ENCODE measurements around the gene LPCAT2. TPM values are rescaled to one million over a fixed set of nuclear protein-coding genes. Genes with fewer than 3 reads are reported as not detected.

LPCAT2 gene, protein sequence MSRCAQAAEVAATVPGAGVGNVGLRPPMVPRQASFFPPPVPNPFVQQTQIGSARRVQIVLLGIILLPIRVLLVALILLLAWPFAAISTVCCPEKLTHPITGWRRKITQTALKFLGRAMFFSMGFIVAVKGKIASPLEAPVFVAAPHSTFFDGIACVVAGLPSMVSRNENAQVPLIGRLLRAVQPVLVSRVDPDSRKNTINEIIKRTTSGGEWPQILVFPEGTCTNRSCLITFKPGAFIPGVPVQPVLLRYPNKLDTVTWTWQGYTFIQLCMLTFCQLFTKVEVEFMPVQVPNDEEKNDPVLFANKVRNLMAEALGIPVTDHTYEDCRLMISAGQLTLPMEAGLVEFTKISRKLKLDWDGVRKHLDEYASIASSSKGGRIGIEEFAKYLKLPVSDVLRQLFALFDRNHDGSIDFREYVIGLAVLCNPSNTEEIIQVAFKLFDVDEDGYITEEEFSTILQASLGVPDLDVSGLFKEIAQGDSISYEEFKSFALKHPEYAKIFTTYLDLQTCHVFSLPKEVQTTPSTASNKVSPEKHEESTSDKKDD
- 4.6 to 5.6 TPM (median 4.7 TPM) in 5 replicates for total RNA-seq (2022; extraction: Qiagen RNA extraction)

DNA sequence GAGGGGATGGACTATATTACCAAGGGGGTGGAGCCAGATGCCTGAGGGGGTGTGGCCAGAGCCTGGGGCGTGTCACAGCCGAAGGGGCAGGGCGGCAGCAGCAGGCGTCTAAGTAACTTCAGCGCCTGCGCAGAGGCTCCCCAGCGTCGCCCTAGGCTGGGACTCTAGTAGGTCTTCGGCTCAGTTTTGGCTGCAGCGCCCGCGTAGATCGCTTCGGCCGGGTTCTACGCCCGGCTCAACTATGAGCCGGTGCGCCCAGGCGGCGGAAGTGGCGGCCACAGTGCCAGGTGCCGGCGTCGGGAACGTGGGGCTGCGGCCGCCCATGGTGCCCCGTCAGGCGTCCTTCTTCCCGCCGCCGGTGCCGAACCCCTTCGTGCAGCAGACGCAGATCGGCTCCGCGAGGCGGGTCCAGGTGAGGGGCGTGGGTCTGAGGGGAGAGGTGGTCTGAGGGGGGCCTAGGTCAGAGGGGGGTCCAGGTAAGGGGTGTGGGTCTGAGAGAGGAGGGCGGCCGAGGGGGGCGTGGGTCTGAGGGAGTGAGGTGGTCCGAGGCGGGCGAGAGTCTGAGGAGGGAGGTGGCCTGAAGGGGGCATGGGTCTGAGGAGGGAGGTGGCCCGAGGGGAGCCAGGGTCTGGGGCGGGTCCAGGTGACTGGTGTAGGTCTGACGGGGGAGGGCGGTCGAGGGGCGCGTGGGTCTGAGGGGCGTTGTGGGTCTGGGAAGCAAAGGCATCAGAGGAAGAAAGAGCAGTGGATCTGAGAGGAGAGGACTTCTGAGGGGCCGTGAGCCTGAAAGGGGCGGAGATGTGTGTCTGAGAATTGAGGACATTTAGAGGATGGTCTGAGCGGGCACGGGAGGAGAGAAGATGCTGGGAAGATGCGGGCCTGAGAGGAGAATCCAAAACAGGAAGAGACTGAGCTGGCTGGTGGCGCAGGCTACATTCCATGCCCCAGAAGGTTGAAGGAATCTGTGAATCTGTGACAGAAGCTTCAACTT is at the start of gene LPCAT2:
Gene LPCAT2, plus strand, starts transcription at position 132 of the 991 bp plus-strand sequence. Its CDS starts 110 bp downstream, at position 242.

DNA sequence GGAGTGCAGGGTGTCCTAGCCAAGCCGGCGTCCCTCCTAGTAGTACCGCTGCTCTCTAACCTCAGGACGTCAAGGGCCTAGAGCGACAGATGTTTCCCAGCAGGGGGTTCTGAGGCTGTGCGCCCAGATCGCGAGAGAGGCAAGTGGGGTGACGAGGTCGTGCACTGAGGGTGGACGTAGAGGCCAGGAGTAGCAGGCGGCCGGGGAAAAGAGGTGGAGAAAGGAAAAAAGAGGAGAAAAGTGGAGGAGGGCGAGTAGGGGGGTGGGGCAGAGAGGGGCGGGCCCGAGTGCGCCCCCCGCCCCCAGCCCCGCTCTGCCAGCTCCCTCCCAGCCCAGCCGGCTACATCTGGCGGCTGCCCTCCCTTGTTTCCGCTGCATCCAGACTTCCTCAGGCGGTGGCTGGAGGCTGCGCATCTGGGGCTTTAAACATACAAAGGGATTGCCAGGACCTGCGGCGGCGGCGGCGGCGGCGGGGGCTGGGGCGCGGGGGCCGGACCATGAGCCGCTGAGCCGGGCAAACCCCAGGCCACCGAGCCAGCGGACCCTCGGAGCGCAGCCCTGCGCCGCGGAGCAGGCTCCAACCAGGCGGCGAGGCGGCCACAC is 29.9 kb upstream of the LPCAT2 start, which contains the start of gene MMP2:
Gene MMP2, plus strand, starts transcription at position 372 of the 603 bp plus-strand sequence. CDS start 282 bp downstream, outside the sequence.

DNA sequence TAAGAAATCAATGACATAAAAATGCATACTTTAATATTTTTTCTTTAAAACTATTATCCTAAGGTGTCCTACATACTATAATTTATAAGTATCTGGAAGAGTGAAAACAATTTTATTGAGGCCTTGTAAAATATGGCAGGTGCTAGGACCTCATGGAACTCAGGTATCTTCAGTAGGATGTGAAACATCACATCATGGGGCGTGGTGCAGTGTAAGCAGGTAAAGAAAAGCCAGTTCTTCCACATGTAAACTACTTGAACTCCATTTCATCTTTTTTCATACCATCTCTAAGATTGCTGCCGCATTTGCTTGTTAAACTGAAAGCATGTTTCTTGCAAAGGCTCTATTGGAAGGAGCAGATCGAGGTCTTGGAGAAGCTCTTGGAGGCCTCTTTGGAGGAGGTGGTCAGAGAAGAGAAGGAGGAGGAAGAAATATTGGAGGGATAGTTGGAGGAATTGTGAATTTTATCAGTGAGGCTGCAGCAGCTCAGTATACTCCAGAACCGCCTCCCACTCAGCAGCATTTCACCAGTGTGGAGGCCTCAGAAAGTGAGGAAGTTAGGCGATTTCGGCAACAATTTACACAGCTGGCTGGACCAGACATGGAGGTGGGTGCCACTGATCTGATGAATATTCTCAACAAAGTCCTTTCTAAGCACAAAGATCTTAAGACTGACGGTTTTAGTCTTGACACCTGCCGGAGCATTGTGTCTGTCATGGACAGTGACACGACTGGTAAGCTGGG is 57.7 kb downstream of the LPCAT2 start, which contains the start of gene CAPNS2:
Gene CAPNS2, plus strand, starts transcription at position 253 of the 744 bp plus-strand sequence. Its CDS starts 73 bp downstream, at position 326.

Other genes starting within 250 kb of the LPCAT2 start
- not detected in 5 replicates for gene IRX6, start 184.9 kb upstream of the LPCAT2 start, total RNA-seq (2022; extraction: Qiagen RNA extraction)
- gene MMP2, start 29.9 kb upstream of the LPCAT2 start, total RNA-seq (2022; extraction: Qiagen RNA extraction): 8.1 to 11.7 TPM (median 10.7 TPM) in 5 replicates
- gene CAPNS2, start 57.6 kb downstream of the LPCAT2 start, total RNA-seq (2022; extraction: Qiagen RNA extraction): 0.08 TPM in 1 of 5 replicates, not detected in the others
- gene SLC6A2, start 146.9 kb downstream of the LPCAT2 start, total RNA-seq (2022; extraction: Qiagen RNA extraction): 0.03 to 0.09 TPM (median 0.06 TPM) in 5 replicates